GM18870 (cell line): ENCODE data around the gene SSH2.
"Not testable (repeated sequence)": the region's sequence is repeated elsewhere in the genome, so short reads cannot be mapped to it uniquely, and the experiment has no call there.

Experiments used
- ATAC-seq: cut with Tn5 transposase; IDR thresholded peaks from one replicate; pipeline ENCODE4 v1.9.1; 2021; ENCODE audit warnings: moderate library complexity; ENCODE audit not compliant: unreplicated experiment

Gene SSH2

GRCh38 chr17:29874931-29875596, 55.0 kb downstream of the SSH2 start:
- ATAC-seq: no peak

GRCh38 chr17:29874358-29874757, 55.7 kb downstream of the SSH2 start:
- ATAC-seq: not testable (repeated sequence)

DNA sequence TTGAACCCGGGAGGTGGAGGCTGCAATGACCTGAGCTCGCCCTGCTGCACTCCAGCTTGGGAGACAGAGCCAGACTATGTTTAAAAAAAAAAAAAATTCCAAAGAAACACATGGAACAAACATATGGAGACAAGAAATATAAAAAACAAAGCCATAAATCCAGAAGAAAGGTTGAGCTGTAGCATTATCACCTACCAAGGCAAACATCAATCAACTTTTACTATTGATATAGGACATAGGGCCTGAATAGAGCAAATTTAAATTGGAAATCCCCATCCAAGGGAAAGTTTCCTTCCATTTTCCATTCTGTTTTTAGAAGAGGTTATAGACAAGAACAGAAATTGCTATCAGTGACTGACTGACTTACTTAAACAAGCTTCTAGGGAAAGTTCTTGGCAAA, 56.6 kb downstream of the SSH2 start:
- no peak for ATAC-seq

GRCh38 chr17:29870836-29871465, 59.1 kb downstream of the SSH2 start:
- ATAC-seq: no peak

DNA sequence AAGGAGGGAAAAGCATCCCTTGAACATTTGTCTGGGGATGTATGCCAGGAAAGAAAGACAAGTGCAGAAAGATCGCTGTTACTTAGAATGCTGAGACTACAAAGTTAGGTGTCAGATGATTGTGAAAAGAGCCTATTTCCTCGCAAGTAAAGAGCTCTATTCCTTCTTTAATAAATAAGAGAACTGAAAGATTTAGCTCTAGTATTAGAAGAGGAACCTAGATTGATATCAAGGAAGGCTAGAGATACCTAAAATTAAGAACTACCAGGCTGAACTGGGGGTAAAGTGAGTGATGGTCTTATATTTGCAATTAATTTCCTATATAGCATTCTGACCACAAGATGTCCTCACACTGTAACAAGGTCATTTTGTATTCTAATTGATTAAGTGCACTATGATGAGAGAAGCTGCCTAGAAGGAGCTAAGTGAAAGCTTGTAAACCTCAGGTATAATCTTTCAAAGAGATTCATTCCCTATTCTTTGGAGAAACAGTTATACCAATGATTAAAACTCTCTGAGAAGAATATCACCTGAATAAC, 62.3 kb downstream of the SSH2 start:
- no peak for ATAC-seq

GRCh38 chr17:29866746-29867404, 63.2 kb downstream of the SSH2 start:
- ATAC-seq: no peak

DNA sequence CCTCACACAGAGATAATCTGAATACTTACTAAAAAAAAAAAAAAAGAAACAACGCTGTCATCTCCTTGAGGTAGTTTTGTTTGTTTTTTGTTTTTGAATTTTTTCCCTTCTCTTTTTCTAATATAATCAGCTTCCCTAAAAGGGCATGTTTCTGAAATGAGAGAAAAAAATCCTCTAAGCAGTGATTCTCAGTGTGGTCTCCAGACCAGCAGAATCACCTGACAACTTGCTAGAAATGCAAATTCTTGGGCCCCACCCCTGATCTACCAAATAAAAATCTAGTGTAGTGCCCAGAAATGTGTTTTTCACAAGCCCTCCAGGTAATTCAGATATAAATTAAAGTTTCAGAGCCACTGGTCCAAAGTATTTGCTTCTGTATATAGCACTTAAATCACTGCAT, 65.4 kb downstream of the SSH2 start:
- ATAC-seq: no peak

GRCh38 chr17:29864123-29864522, 65.9 kb downstream of the SSH2 start:
- not testable (repeated sequence) for ATAC-seq

GRCh38 chr17:29862951-29863350, 67.1 kb downstream of the SSH2 start:
- no peak for ATAC-seq

GRCh38 chr17:29862127-29862526, 67.9 kb downstream of the SSH2 start:
- ATAC-seq: no peak

DNA sequence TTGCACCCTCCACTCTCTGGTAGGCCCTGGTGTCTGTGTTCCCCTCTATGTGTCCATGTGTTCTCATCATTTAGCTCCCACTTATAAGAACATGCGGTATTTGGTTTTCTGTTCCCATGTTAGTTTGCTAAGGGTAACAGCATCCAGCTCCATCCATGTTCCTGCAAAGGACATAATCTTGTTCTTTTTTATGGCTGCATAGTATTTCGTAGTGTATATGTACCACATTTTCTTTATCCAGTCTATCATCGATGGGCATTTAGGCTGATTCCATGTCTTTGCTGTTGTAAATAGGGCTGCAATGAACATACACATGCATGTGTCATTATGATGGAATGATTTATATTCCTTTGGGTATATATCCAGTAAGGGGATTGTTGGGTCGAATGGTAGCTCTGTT, 70.6 kb downstream of the SSH2 start:
- ATAC-seq: not testable (repeated sequence)

GRCh38 chr17:29857823-29858222, 72.2 kb downstream of the SSH2 start:
- ATAC-seq: no peak

- ATAC-seq: not testable (repeated sequence)
Observed at GRCh38 chr17:29857105-29857504, 72.9 kb downstream of the SSH2 start.

GRCh38 chr17:29855686-29856085, 74.3 kb downstream of the SSH2 start:
- no peak for ATAC-seq

DNA sequence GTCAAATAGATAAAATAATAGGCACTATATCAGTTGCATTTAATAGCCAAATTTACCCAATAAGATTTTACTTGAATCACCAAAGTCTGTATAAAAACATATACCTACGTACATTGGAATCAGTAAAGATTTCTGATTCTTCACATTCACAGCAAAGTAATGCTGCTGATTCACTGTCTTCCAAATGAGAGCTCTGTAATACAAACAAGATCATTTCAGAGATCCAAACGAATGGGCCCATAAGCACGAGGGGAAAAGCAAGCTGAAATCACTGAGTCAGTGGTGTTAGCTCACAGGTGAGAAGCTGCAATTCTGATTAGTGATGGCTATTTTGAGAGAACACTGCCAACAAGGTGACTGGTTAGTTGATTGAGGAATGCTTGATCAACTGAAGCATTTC, 81.3 kb downstream of the SSH2 start:
- ATAC-seq: no peak

- ATAC-seq: no peak
Observed at GRCh38 chr17:29847527-29848400, 82.3 kb downstream of the SSH2 start.

DNA sequence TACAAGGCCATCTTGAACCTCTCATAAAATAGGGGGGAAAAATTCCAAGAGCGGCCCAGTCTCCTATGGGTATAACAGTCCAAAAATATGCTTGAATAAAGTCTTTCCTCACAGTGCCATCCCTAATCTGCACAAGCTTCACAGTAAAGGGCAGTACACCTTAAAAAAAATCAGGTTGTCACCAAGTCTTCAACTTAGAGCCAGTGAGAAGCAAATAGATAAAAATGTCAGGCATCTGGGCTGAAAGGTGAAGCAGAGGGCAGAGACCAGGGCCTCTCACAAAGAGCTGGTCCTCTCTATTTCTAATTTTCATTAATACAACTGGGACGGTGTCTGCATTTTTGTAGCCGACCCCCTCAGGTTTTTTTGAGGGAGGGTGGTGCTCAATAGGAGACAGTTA, 82.9 kb downstream of the SSH2 start:
- ATAC-seq: no peak

DNA sequence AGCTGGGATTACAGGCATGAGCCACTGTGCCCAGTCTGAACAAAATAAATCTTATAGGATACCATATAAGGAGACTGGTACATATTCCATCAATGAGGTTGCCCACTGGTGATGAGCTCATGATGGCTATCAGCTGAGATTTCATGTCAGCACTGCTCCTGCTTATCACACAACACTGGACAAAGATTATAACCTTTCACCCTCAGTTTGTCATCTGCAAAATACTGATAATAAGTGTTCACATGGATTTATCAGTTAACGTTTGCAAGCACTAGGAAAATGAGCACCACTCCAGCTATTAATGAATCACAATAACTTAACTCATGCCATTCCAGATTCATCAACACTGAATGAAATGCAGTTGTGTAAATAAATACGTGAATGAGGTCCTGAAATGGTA, 83.7 kb downstream of the SSH2 start:
- ATAC-seq: no peak

GRCh38 chr17:29844339-29845048, 85.5 kb downstream of the SSH2 start:
- no peak for ATAC-seq

GRCh38 chr17:29840884-29841283, 89.1 kb downstream of the SSH2 start:
- no peak for ATAC-seq
